HepG2 (cell line): Measurements from ENCODE around the gene OR4K17. TPM values are rescaled to one million over a fixed set of nuclear protein-coding genes. Genes with fewer than 3 reads are reported as not detected.

Experiments used
- ATAC-seq: fragments of 200-7000 bp; cut with Tn5 transposase; 3 replicates; pipeline ENCODE4 v1.9.1; 2020; ENCODE audit warnings: mild to moderate bottlenecking, moderate library complexity
- BruUV-seq: library from RNA; stranded (reverse); fragments of 400-500 nt; replicated peaks from 2 replicates; lab custom pipeline; 2021; lab: Mats Ljungman, UMichigan
- CTCF ChIA-PET: fragments of 300-600 bp; formaldehyde crosslinking; extraction: SDS; loops from one replicate; lab custom pipeline; 2021; ENCODE audit warnings: low total read pairs, inconsistent platforms, low intra/inter-chr PET ratio; lab: Yijun Ruan, JAX
- POLR2A ChIA-PET: fragments of 350-600 bp; sonication (Branson Sonifier 250); formaldehyde crosslinking; loops from one replicate; lab custom pipeline; 2020; ENCODE audit warnings: antibody characterized with exemption, inconsistent platforms; lab: Yijun Ruan, JAX
- DNase-seq: peaks from one replicate; pipeline ENCODE4 v3.0.0-alpha.2; 2015; ENCODE audit warnings: low spot score
- FAIRE-seq: peaks from 3 replicates; lab custom pipeline; 2011; peaks lifted over from hg19 to GRCh38; lab: Jason Lieb, UNC
- H2AFZ ChIP-seq: one replicate; pipeline ENCODE4 v1.6.1; 2011; ENCODE audit warnings: low read length, inconsistent platforms
- H3K27ac ChIP-seq: fragments of 300-600 bp; 3 replicates; pipeline ENCODE4 v1.8.0; 2011; ENCODE audit warnings: mixed run types, mild to moderate bottlenecking, mixed read lengths, low read length, inconsistent platforms; ENCODE audit not compliant: insufficient read depth; ENCODE audit errors: extremely low read length
- H3K27me3 ChIP-seq, 2 experiments: fragments of 200-600 bp in 1 of 2; 2 replicates in 1 of 2; 3 replicates in 1 of 2; pipeline versions ENCODE4 v1.6.0 to v1.8.0; 2011; ENCODE audit warnings: low read length in 2 of 2, mild to moderate bottlenecking in 2 of 2, moderate library complexity in 2 of 2, inconsistent platforms in 1 of 2; ENCODE audit not compliant: insufficient read depth in 2 of 2, control insufficient read depth in 1 of 2
- H3K36me3 ChIP-seq, 2 experiments: fragments of 200-600 bp in 1 of 2; replicated peaks in 1 of 2; 2 replicates in 1 of 2; 3 replicates in 1 of 2; pipeline versions ENCODE4 v1.5.1 to v1.8.0; 2011; ENCODE audit warnings: low read length in 2 of 2, inconsistent platforms in 1 of 2; ENCODE audit not compliant: insufficient read depth in 2 of 2, control insufficient read depth in 1 of 2
- H3K4me1 ChIP-seq: 2 replicates; pipeline ENCODE4 v1.5.1; 2012; ENCODE audit warnings: low read length, inconsistent platforms; ENCODE audit not compliant: insufficient read depth
- H3K4me2 ChIP-seq: 2 replicates; pipeline ENCODE4 v1.6.0; 2011; ENCODE audit warnings: low read depth, low read length, inconsistent platforms
- H3K4me3 ChIP-seq, 3 experiments: fragments of 200-600 bp in 1 of 3; sonication (generic), shearing (Covaris generic) in 1 of 3; replicated peaks in 1 of 3; 2 replicates each; pipeline ENCODE4 v1.5.1; 2011 to 2016; ENCODE audit warnings: low read length in 3 of 3, inconsistent platforms in 2 of 3, low read depth in 2 of 3, mild to moderate bottlenecking in 2 of 3, control low read depth in 1 of 3, mixed read lengths in 1 of 3; ENCODE audit not compliant: insufficient read depth in 1 of 3
- H3K79me2 ChIP-seq: one replicate; pipeline ENCODE4 v1.6.1; 2011; ENCODE audit warnings: low read length, inconsistent platforms; ENCODE audit not compliant: insufficient read depth
- H3K9ac ChIP-seq: 2 replicates; pipeline ENCODE4 v1.6.0; 2011; ENCODE audit warnings: mild to moderate bottlenecking, low read depth, low read length, inconsistent platforms; ENCODE audit not compliant: insufficient read depth
- H3K9me3 ChIP-seq: 2 replicates; pipeline ENCODE4 v1.5.1; 2012; ENCODE audit warnings: mild to moderate bottlenecking, low read length
- H4K20me1 ChIP-seq: 2 replicates; pipeline ENCODE4 v1.6.0; 2011; ENCODE audit warnings: inconsistent platforms, mild to moderate bottlenecking, low read length, moderate library complexity; ENCODE audit not compliant: insufficient read depth
- HOXA3 ChIP-seq: sonication (generic); formaldehyde crosslinking; IDR thresholded peaks from 2 replicates; pipeline ENCODE4 v1.5.0; 2020; ENCODE audit warnings: missing genetic modification reagents
- ZBTB40 ChIP-seq, 2 experiments: fragments of 450-650 bp in 1 of 2; sonication (generic) in 1 of 2; formaldehyde crosslinking in 1 of 2; IDR thresholded peaks; 2 replicates each; pipeline versions ENCODE4 v1.6.1 to v1.8.0; 2016 to 2022; ENCODE audit warnings: antibody characterized with exemption in 1 of 2, mild to moderate bottlenecking in 1 of 2, missing genetic modification reagents in 1 of 2
- WGBS: methylation state at CpG from one replicate; pipeline ENCODE4 v1.1.6; 2017; ENCODE audit warnings: low lambda C conversion rate; 5-methylcytosine and 5-hydroxymethylcytosine counted together
- in situ Hi-C: cut with HindIII; loops from 2 replicates; pipeline ENCODE4 v1.10.0; 2017; ENCODE audit warnings: low pct_unique_long_range_greater_than_20kb; ENCODE audit not compliant: extremely low pct_ligation_motif_present
- intact Hi-C: fragments of 100-400 bp; cut with micrococcal nuclease; formaldehyde crosslinking; loops from one replicate; pipeline ENCODE4 v1.10.0; 2022; ENCODE audit not compliant: unreplicated experiment
- polyA plus RNA-seq, 8 experiments: library from polyadenylated mRNA; depleted of rRNA in 3 of 8; stranded (reverse) in 7 of 8; unstranded in 1 of 8; fragments of >200 nt; fragmentation: Illumina TruSeq in 4 of 8; extraction: Trizol in 4 of 8; gene quantifications; 2 replicates each; pipeline versions ENCODE4 v1.2.1 to v1.2.3, GENCODE V29; 2011 to 2016; ENCODE audit warnings: low read depth in 4 of 8, missing spikeins in 1 of 8, mixed read lengths in 1 of 8; ENCODE audit not compliant: insufficient read depth in 1 of 8
- total RNA-seq, 5 experiments: library from RNA; depleted of rRNA; stranded (reverse); fragments of >200 nt; fragmentation: Illumina TruSeq; extraction: Trizol; gene quantifications; 2 replicates each; pipeline ENCODE4 v1.2.3, GENCODE V29; 2016; ENCODE audit warnings: low read depth in 1 of 5

The OR4K17 gene
- total and polyA plus RNA-seq, 2 of the 13 experiments (the other 11 are each of a cell fraction or from before 2014, with no cell fraction given): not detected

GRCh38 chr14:20092050-20092449 lies 18.5 kb upstream of the OR4K17 start:
- no TSS peak for BruUV-seq
- under 1% methylated on average over 4 of the region's 4 CpGs for WGBS
- no peak for ATAC-seq
- no peak overlapping the region for H3K4me2 ChIP-seq
- CTCF ChIA-PET: no interaction called here
- in situ Hi-C loops (no loop called here), intact Hi-C loops (no loop called here)
- H3K9ac ChIP-seq: no peak overlapping the region
- no peaks in the 10 kb centered on the region for H3K4me1 ChIP-seq
- POLR2A ChIA-PET: no interaction called here
- no peaks in the 10 kb centered on the region for H3K27me3 ChIP-seq
- H2AFZ ChIP-seq: no peak overlapping the region
- H3K4me3 ChIP-seq: no peak overlapping the region
- H4K20me1 ChIP-seq: no peaks in the 10 kb centered on the region
- no peaks in the 10 kb centered on the region for H3K79me2 ChIP-seq
- H3K27ac ChIP-seq: no peak overlapping the region
- no peak for FAIRE-seq
- H3K36me3 ChIP-seq: no peaks in the 10 kb centered on the region
- no peaks in the 10 kb centered on the region for H3K9me3 ChIP-seq
- DNase-seq: no peak
- no peak for TF ChIP-seq HOXA3 (CRISPR knock-in tag)
- peak; percentile 93 for TF ChIP-seq ZBTB40 (IDR thresholded peaks at IDR 0.05)
- TF ChIP-seq ZBTB40 (CRISPR knock-in tag; IDR thresholded peaks at IDR 0.05): no peak
